ENCODE results near the gene COL13A1.

COL13A1 gene

DNA sequence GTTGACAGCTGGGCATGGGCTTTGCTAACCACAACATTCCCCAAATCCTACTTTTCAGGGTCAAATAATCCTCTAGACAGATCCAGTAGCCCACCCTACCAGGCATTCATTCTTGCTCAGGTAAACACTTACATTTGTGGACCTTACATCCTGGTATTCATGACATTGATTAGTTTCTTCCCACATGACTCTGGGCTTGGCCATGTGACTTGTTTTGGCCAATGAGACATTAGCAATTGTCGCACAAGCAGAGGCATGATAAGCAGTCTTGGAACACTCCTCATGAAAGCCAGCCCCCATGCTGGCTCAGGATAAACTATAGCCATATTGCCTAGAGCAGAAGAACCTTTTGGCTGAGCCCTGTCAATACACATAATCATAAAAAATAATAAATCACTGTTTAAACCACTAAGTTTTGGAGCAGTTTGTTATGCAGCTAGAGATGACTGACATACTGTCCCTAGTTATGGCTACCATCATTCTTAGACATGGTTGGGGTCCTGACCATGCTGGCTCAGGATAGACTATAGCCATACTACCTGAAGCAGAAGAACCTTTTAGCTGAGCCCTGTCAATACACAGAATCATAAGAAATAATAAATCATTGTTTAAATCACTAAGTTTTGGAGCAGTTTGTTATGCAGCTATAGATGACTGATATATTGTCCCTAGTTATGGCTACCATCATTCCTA lies 6.3 kb upstream of the COL13A1 start:
- H2AFZ ChIP-seq (ENCODE audit: low read length) = no peak overlapping the region
- H3K9me3 ChIP-seq (ENCODE audit: low read length) = peaks cover 3% of the 10 kb centered on the region; the same call in 1 of the 2 replicates
- H3K27me3 ChIP-seq (ENCODE audit: insufficient read depth, low read length) = no peaks in the 10 kb centered on the region
- H3K4me2 ChIP-seq (ENCODE audit: low read length) = no peak overlapping the region
- no peaks in the 10 kb centered on the region for H3K36me3 ChIP-seq (ENCODE audit: insufficient read depth, low read length)
- TF ChIP-seq, protein P1, sequence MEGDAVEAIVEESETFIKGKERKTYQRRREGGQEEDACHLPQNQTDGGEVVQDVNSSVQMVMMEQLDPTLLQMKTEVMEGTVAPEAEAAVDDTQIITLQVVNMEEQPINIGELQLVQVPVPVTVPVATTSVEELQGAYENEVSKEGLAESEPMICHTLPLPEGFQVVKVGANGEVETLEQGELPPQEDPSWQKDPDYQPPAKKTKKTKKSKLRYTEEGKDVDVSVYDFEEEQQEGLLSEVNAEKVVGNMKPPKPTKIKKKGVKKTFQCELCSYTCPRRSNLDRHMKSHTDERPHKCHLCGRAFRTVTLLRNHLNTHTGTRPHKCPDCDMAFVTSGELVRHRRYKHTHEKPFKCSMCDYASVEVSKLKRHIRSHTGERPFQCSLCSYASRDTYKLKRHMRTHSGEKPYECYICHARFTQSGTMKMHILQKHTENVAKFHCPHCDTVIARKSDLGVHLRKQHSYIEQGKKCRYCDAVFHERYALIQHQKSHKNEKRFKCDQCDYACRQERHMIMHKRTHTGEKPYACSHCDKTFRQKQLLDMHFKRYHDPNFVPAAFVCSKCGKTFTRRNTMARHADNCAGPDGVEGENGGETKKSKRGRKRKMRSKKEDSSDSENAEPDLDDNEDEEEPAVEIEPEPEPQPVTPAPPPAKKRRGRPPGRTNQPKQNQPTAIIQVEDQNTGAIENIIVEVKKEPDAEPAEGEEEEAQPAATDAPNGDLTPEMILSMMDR (IDR thresholded peaks at IDR 0.05; ENCODE audit: low read length) = no peak
- TF ChIP-seq EZH2 (IDR thresholded peaks at IDR 0.05; ENCODE audit: borderline replicate concordance, low read length) = no peak
- no peak overlapping the region for H3K4me3 ChIP-seq (ENCODE audit: low read depth, low read length, poor library complexity, severe bottlenecking)
- no peak overlapping the region for H3K27ac ChIP-seq (ENCODE audit: low read depth, low read length, poor library complexity, severe bottlenecking)
- H3K9ac ChIP-seq (ENCODE audit: low read length) = no peak overlapping the region
- H3K79me2 ChIP-seq (ENCODE audit: insufficient read depth, low read length) = no peaks in the 10 kb centered on the region
- no peaks in the 10 kb centered on the region for H3K4me1 ChIP-seq (ENCODE audit: insufficient read depth, low read length, severe bottlenecking)
- no peaks in the 10 kb centered on the region for H3K9me2 ChIP-seq (ENCODE audit: low read depth, low read length)
- no peaks in the 10 kb centered on the region for H4K20me1 ChIP-seq (ENCODE audit: insufficient read depth, low read length)
- no peaks in the 10 kb centered on the region for H3F3A ChIP-seq (ENCODE audit: insufficient read depth, low read length)

DNA sequence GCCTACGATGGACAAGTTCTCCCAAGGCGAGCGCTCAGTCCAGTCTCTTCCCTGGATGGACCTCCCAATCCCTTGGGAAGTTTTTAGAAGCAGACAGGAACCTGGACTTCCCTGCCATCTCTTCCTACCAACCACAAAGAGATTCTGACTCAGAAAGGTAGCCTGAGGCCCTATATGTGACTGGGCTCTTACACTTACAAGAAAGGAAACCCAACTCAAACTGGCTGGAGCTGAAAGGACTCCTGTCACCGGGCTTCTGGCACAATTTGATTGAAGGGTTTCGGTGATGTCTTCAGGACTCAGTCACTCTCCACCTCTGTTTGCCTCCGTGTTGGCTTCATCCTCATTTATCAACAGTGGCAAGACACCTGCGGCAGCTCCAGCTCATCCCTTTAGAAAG lies 3.7 kb upstream of the COL13A1 start:
- Histone ChIP-seq H3K4me1 (ENCODE audit: insufficient read depth, low read length, severe bottlenecking) (no peaks in the 10 kb centered on the region), H3K4me2 (ENCODE audit: low read length) (no peak overlapping the region), H3K9me2 (ENCODE audit: low read depth, low read length) (no peaks in the 10 kb centered on the region), H3K9me3 (ENCODE audit: low read length) (peaks cover 3% of the 10 kb centered on the region; the same call in 1 of the 2 replicates), H3K27me3 (ENCODE audit: insufficient read depth, low read length) (0 out of 2 replicates have a peak, but pooled peaks cover 4% of the 10 kb centered on the region), H3K9ac (ENCODE audit: low read length) (no peak overlapping the region), H2AFZ (ENCODE audit: low read length) (no peak overlapping the region), H3K4me3 (ENCODE audit: low read depth, low read length, poor library complexity, severe bottlenecking) (no peak overlapping the region), H4K20me1 (ENCODE audit: insufficient read depth, low read length) (no peaks in the 10 kb centered on the region), H3K36me3 (ENCODE audit: insufficient read depth, low read length) (no peaks in the 10 kb centered on the region), H3K27ac (ENCODE audit: low read depth, low read length, poor library complexity, severe bottlenecking) (no peak overlapping the region), H3F3A (ENCODE audit: insufficient read depth, low read length) (no peaks in the 10 kb centered on the region), H3K79me2 (ENCODE audit: insufficient read depth, low read length) (no peaks in the 10 kb centered on the region)
- TF ChIP-seq, protein P1 (IDR thresholded peaks at IDR 0.05; ENCODE audit: low read length) = no peak
- no peak for TF ChIP-seq EZH2 (IDR thresholded peaks at IDR 0.05; ENCODE audit: borderline replicate concordance, low read length)

DNA sequence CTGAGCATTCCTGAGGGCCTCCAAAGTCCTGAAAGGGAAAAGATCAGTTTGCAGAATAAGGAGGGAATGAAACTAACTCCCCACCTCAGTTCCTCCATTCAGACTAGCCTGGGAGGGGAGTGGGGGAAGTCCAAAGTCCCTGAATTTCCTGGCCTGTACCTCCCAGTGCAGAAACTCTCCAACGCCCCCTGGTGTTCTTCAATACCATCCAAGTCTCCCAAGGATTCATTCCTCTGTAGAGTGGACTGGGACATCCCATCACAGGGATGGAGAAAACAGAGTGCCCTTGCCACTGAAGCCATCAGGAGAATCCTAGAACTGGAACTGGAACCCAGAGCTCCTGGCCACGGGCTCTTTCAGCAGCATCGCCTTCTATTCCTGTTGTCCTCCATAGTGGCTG lies 1.6 kb upstream of the COL13A1 start:
- H3K4me2 ChIP-seq (ENCODE audit: low read length) = no peak overlapping the region
- no peak overlapping the region for H3K4me3 ChIP-seq (ENCODE audit: low read depth, low read length, poor library complexity, severe bottlenecking)
- H3K27ac ChIP-seq (ENCODE audit: low read depth, low read length, poor library complexity, severe bottlenecking) = no peak overlapping the region
- H3K9ac ChIP-seq (ENCODE audit: low read length) = no peak overlapping the region
- no peaks in the 10 kb centered on the region for H3K9me2 ChIP-seq (ENCODE audit: low read depth, low read length)
- no peaks in the 10 kb centered on the region for H3K36me3 ChIP-seq (ENCODE audit: insufficient read depth, low read length)
- TF ChIP-seq, protein P1 (IDR thresholded peaks at IDR 0.05; ENCODE audit: low read length) = peak; percentile 64
- TF ChIP-seq EZH2 (IDR thresholded peaks at IDR 0.05; ENCODE audit: borderline replicate concordance, low read length) = no peak
- no peaks in the 10 kb centered on the region for H3F3A ChIP-seq (ENCODE audit: insufficient read depth, low read length)
- 0 out of 2 replicates have a peak, but pooled peaks cover 4% of the 10 kb centered on the region for H3K27me3 ChIP-seq (ENCODE audit: insufficient read depth, low read length)
- peaks cover 3% of the 10 kb centered on the region; the same call in 1 of the 2 replicates for H3K9me3 ChIP-seq (ENCODE audit: low read length)
- no peaks in the 10 kb centered on the region for H4K20me1 ChIP-seq (ENCODE audit: insufficient read depth, low read length)
- no peak overlapping the region for H2AFZ ChIP-seq (ENCODE audit: low read length)
- no peaks in the 10 kb centered on the region for H3K4me1 ChIP-seq (ENCODE audit: insufficient read depth, low read length, severe bottlenecking)
- no peaks in the 10 kb centered on the region for H3K79me2 ChIP-seq (ENCODE audit: insufficient read depth, low read length)
